LNCaP clone FGC (cell line): Measurements from ENCODE around the gene FADS2.

Experiments
- DNase-seq: peaks from one replicate; pipeline ENCODE4 v3.0.0-alpha.2; 2011; ENCODE audit warnings: low read depth
- H3K4me3 ChIP-seq: 2 replicates; pipeline ENCODE4 v1.5.1; 2011; ENCODE audit warnings: mild to moderate bottlenecking, low read depth, low read length, control low read depth
- TF ChIP-seq, protein P1 (sequence below): IDR thresholded peaks from 2 replicates; pipeline ENCODE4 v1.5.1; 2012; ENCODE audit warnings: mild to moderate bottlenecking; ENCODE audit not compliant: control insufficient read depth, insufficient read depth; ENCODE audit errors: extremely low read depth

The FADS2 gene

DNA sequence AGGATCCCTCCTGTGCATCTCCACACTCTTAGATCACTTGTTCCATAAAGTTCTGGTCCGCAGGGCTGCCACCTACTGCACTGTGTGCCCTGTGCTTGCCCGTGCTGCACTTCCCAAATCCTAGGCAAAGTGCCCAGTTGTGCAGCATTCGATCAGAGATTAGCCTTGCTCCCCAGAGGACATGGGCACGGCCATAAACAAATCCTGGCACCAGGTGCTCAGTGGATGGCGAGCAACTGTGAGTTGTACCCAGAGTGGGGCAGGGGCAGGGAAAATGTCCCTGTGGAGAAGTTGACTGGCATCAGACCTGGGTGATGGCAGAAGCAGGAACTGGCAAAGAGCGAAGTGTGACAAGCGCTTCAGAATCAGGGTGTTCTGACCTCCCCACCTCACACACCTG is 4.7 kb downstream of the FADS2 start:
- DNase-seq = no peak
- TF ChIP-seq, protein P1, sequence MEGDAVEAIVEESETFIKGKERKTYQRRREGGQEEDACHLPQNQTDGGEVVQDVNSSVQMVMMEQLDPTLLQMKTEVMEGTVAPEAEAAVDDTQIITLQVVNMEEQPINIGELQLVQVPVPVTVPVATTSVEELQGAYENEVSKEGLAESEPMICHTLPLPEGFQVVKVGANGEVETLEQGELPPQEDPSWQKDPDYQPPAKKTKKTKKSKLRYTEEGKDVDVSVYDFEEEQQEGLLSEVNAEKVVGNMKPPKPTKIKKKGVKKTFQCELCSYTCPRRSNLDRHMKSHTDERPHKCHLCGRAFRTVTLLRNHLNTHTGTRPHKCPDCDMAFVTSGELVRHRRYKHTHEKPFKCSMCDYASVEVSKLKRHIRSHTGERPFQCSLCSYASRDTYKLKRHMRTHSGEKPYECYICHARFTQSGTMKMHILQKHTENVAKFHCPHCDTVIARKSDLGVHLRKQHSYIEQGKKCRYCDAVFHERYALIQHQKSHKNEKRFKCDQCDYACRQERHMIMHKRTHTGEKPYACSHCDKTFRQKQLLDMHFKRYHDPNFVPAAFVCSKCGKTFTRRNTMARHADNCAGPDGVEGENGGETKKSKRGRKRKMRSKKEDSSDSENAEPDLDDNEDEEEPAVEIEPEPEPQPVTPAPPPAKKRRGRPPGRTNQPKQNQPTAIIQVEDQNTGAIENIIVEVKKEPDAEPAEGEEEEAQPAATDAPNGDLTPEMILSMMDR = peak; percentile 15; the same call in 1 of the 2 replicates
- no peak overlapping the region for H3K4me3 ChIP-seq

DNA sequence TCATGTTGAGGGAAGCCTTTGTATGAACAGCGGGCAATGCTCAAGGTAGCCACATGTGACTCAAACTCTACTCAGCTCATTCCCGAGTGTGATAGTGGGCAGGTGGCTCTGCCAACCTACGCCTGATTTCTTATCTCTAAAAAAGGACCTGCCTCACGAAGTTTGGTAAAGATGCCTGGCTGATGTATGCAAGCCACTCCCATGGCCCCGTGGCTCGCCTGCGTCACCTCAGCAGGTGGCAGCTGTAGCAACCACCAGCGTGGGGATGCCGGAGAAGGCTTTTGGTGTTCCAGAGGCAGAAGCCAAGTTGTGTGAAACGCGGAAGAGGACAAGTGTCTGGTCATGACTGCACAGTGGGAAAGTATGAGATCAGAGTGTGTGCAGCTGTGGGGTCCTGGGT is 5.4 kb downstream of the FADS2 start:
- H3K4me3 ChIP-seq = no peak overlapping the region
- TF ChIP-seq, protein P1 = no peak
- no peak for DNase-seq

DNA sequence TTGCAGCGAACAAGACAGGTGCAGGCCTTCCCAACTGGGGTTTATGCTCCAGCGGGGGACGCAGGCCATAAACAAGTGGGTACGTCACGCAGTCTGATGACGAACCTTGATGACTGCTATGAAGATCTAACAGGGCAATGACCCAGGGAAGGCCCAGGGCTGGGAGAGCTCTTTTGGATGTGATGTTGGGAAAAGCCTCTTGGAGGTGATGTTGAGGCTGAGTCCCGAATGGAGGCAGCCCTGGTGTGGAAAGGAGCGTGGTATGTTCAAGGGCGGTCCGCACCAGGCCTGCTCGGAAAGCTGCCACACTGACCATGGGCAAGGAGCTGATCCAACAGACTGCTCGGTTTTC is 5.8 kb downstream of the FADS2 start:
- TF ChIP-seq, protein P1 = no peak
- no peak overlapping the region for H3K4me3 ChIP-seq
- DNase-seq = no peak

DNA sequence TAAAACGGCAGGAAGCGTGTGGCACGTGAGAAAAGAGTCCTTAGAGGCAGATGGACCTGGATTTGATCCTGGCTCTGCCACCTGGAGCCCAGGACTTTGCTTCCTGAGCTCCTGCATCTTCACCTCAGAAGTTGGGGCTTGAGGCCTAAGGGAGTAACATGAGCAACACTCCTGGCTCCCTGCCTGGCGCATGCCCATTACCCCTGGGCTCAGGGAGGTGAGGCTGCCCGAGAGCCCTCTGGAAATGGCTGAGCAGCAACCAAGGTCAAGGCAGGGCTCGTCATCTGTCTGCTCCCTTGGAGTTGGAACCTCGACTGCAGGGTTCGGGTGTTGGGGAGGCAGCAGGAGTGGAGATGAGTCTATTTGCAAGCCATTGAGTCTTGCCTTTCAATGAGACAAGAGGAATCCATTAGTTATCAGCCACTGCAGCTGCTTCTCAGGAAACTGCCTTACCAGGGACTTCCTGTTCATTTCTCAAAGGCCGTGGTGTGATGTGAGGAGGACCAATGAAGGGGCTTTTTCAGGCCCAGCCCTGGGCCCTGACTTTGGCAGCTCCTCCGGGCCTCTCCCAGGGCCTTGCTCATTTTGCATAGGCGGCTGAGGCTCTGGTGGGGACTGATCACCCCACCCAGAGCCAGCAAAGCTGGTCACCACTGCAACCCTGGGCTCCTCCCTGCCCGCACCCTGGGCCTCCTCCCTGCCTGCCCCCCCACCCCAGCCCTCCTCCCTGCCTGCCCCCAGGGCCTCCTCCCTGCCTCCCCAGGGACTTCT is 6.4 kb downstream of the FADS2 start:
- DNase-seq = no peak
- no peak overlapping the region for H3K4me3 ChIP-seq
- TF ChIP-seq, protein P1 = no peak

DNA sequence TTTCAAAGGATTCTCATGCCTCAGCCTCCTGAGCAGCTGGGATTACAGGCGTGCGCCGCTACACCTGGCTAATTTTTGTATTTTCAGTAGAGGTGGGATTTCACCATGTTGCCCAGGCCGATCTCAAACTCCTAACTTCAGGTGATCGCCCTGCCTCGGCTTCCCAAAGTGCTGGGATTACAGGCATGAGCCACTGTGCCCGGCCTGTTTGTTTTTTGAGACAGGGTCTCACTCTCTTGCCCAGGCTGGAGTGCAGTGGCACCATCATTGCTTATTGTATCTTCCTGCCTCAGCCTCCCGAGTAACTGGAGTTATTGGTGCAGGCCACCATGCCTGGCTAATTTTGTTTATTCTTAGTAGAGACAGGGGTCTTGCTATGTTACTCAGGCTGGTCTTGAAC is 8.1 kb downstream of the FADS2 start:
- TF ChIP-seq, protein P1 = no peak
- DNase-seq = no peak
- H3K4me3 ChIP-seq = no peak overlapping the region

DNA sequence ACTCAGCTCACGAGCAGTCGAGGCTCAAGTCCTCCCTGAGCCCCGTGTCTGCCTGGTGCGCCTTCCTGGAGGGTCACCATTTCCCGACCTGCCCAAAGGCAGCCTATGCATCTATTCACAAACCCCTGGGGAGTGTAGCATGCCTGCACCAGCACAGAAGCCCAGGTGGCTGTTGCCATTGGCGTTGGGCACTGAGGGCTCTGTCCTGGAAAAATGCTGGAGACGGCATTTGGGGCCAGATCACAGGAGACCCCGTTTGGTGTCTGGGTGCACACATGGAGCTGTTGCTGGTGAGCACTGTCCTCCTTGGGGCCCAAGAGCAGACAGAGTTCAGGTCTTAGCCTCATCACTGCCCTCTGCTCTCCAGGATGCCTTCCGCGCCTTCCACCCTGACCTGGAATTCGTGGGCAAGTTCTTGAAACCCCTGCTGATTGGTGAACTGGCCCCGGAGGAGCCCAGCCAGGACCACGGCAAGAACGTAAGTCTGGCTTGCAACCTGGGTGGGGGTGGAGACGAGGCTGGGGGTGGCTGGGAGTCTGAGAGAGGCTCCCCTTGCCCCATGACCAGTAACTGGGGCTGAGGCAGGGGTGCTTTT is 9.4 kb downstream of the FADS2 start:
- no peak overlapping the region for H3K4me3 ChIP-seq
- TF ChIP-seq, protein P1 = no peak
- no peak for DNase-seq
